Transverse colon (tissue), 3 donors: ENCODE measurements around the gene LRRC36.

Experiments used
- EP300 ChIP-seq: sonication (generic); formaldehyde crosslinking; IDR thresholded peaks from one replicate; pipeline ENCODE4 v1.6.1; 2017; ENCODE audit warnings: antibody characterized with exemption, low read depth
- POLR2A ChIP-seq: fragments of 450-650 bp; IDR thresholded peaks from one replicate; pipeline ENCODE4 v1.6.1; 2016; ENCODE audit warnings: antibody characterized with exemption, mild to moderate bottlenecking, moderate library complexity
- TF ChIP-seq, protein P1 (sequence below), 5 experiments: fragments of 200-600 bp in 3 of 5; fragments of 450-650 bp in 2 of 5; sonication (generic) in 3 of 5; IDR thresholded peaks; 1 replicate in 2 of 5; 2 replicates in 3 of 5; pipeline ENCODE4 v1.5.1; 2016 to 2017; ENCODE audit warnings: antibody characterized with exemption in 5 of 5, inconsistent platforms in 3 of 5, mild to moderate bottlenecking in 2 of 5, moderate library complexity in 1 of 5

DNA sequence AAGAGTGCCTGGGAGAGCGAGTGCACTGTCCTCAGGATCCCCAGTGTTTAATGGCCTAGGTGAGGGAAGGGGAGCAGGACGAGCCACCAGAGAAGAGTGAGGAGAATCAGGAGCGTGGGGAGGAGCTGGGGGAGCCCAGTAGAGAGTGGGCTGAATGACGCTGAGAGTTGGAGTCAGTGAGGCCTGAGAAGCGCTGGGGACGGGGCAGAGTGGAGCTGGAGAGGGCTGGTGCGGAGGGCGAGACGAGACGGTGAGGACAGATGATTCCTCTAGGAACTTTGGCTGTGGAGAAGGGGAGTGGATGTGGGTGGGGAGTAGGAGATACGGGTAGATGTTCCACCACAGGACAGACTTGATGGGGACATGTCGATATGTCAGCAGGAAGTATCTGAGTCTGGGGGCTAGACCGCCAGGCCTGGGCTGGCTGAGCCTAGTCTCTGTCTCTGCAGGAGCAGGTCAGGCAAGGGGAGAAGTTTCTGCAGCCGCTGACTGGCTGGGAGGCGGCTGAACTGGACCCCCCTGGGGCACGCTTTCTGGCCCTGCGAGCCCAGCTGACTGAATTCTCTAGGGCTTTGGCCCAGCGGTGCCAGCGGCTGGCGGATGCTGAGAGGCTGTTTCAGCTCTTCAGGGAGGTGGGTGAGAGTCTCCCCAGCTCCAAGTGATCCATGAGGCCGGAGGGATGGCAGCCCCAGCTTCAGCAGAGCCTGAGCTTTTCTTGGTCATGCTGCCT is 42.6 kb upstream of the LRRC36 start:
- TF ChIP-seq, protein P1, sequence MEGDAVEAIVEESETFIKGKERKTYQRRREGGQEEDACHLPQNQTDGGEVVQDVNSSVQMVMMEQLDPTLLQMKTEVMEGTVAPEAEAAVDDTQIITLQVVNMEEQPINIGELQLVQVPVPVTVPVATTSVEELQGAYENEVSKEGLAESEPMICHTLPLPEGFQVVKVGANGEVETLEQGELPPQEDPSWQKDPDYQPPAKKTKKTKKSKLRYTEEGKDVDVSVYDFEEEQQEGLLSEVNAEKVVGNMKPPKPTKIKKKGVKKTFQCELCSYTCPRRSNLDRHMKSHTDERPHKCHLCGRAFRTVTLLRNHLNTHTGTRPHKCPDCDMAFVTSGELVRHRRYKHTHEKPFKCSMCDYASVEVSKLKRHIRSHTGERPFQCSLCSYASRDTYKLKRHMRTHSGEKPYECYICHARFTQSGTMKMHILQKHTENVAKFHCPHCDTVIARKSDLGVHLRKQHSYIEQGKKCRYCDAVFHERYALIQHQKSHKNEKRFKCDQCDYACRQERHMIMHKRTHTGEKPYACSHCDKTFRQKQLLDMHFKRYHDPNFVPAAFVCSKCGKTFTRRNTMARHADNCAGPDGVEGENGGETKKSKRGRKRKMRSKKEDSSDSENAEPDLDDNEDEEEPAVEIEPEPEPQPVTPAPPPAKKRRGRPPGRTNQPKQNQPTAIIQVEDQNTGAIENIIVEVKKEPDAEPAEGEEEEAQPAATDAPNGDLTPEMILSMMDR (IDR thresholded peaks at IDR 0.05) = no peak
- TF ChIP-seq EP300 (no peak), POLR2A (no peak)
